Hepatocyte (in vitro differentiated cells): ENCODE results near the gene ZSWIM3. TPM values are rescaled to one million over a fixed set of nuclear protein-coding genes. Genes with fewer than 3 reads are reported as not detected.
A peak's percentile ranks its signal among the peaks of the same experiment; 100 is the strongest.

Source experiments
- DNase-seq: peaks from one replicate; pipeline ENCODE4 v3.0.0-alpha.2; 2016; ENCODE audit warnings: low spot score
- H2AFZ ChIP-seq: fragments of 200-600 bp; sonication (generic); 2 replicates; pipeline ENCODE4 v1.6.0; 2016; ENCODE audit warnings: antibody characterized with exemption, mild to moderate bottlenecking
- H3K27ac ChIP-seq: fragments of 200-600 bp; sonication (generic); 2 replicates; pipeline ENCODE4 v1.5.1; 2016; ENCODE audit warnings: mild to moderate bottlenecking
- H3K27me3 ChIP-seq: fragments of 200-600 bp; sonication (generic); 2 replicates; pipeline ENCODE4 v1.6.1; 2016
- H3K36me3 ChIP-seq: fragments of 200-600 bp; sonication (generic); replicated peaks from 2 replicates; pipeline ENCODE4 v1.5.1; 2016; ENCODE audit warnings: low read depth; ENCODE audit not compliant: insufficient read depth
- H3K4me1 ChIP-seq: fragments of 200-600 bp; sonication (generic); 2 replicates; pipeline ENCODE4 v1.5.1; 2016; ENCODE audit warnings: mild to moderate bottlenecking, moderate library complexity; ENCODE audit not compliant: insufficient read depth
- H3K4me2 ChIP-seq: fragments of 200-600 bp; sonication (generic); 2 replicates; pipeline ENCODE4 v1.6.0; 2016
- H3K4me3 ChIP-seq: fragments of 200-600 bp; sonication (generic); 2 replicates; pipeline ENCODE4 v1.5.1; 2016; ENCODE audit warnings: mild to moderate bottlenecking
- H3K79me2 ChIP-seq: fragments of 200-600 bp; sonication (generic); 2 replicates; pipeline ENCODE4 v1.6.0; 2017; ENCODE audit warnings: mild to moderate bottlenecking
- H3K9me2 ChIP-seq: fragments of 200-600 bp; sonication (generic); replicated peaks from 2 replicates; pipeline ENCODE4 v1.6.0; 2017; ENCODE audit warnings: mild to moderate bottlenecking; ENCODE audit not compliant: insufficient read depth
- H3K9me3 ChIP-seq: fragments of 200-600 bp; sonication (generic); 2 replicates; pipeline ENCODE4 v1.5.1; 2016; ENCODE audit warnings: low read depth, mild to moderate bottlenecking
- H4K20me1 ChIP-seq: fragments of 200-600 bp; sonication (generic); 2 replicates; pipeline ENCODE4 v1.6.0; 2016; ENCODE audit warnings: mild to moderate bottlenecking; ENCODE audit not compliant: insufficient read depth, poor library complexity, severe bottlenecking
- EZH2 ChIP-seq: fragments of 200-600 bp; sonication (generic); IDR thresholded peaks from 2 replicates; pipeline ENCODE4 v1.6.1; 2016; ENCODE audit warnings: antibody characterized with exemption, mild to moderate bottlenecking, borderline replicate concordance
- EZH2phosphoT487 ChIP-seq: fragments of 200-600 bp; sonication (generic); IDR thresholded peaks from one replicate; pipeline ENCODE4 v1.6.1; 2018; ENCODE audit warnings: antibody characterized with exemption, mild to moderate bottlenecking, low read depth, moderate library complexity; ENCODE audit not compliant: unreplicated experiment, severe bottlenecking
- WGBS: methylation state at CpG from one replicate; pipeline ENCODE4 v1.1.6; 2016; ENCODE audit warnings: low lambda C conversion rate; ENCODE audit errors: missing lambda C conversion rate; 5-methylcytosine and 5-hydroxymethylcytosine counted together
- polyA plus RNA-seq: library from polyadenylated mRNA; unstranded; fragments of >200 nt; fragmentation: Nextera tagmentation; extraction: Ambion mirVana; gene quantifications from 2 replicates; pipeline ENCODE4 v1.2.1, GENCODE V29; 2016
- total RNA-seq: library from RNA; depleted of rRNA; stranded (reverse); fragments of >200 nt; gene quantifications from 2 replicates; pipeline ENCODE4 v1.2.3, GENCODE V29; 2014
- TF ChIP-seq, protein P1 (sequence below): fragments of 200-600 bp; sonication (generic); IDR thresholded peaks from 2 replicates; pipeline ENCODE4 v1.5.1; 2016; ENCODE audit warnings: antibody characterized with exemption, mild to moderate bottlenecking; ENCODE audit not compliant: poor library complexity

Gene ZSWIM3
- total and polyA plus RNA-seq, 2 experiments from 2014 or later, result 4.1 to 6.2 TPM

DNA sequence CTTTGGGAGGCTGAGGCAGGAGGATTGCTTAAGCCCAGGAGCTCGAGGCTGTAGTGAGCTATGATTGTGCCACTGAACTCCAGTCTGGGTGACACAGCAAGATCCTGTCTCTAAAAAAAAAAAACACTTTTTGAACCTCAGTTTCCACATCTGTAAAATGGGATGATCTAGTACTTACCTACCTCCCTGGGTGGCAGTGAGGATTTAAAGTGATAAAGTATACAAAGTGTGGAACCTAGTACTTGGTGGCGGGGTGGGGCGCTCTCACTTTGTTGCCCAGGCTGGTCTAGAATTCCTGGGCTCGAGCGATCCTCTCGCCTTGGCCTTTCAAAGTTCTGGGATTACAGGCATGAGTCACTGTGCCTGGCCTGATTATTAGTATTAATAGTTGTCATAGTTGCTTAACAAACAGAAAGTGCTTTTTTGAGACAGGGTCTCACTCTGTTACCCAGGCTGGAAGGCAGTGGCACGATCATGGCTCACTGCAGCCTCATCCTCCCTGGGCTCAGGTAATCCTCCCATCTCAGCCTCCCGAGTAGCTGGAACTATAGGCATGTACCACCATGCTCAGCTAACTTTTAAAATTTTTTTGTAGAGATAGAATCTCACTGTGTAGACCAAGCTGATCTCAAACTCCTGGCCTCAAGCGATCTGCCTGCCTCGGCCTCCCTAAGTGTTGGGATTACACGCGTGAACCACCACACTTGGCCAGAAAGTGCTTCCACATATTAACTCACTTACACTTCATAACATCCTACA is 61.5 kb downstream of the ZSWIM3 start:
- 85% methylated on average over 12 of the region's 12 CpGs for WGBS

DNA sequence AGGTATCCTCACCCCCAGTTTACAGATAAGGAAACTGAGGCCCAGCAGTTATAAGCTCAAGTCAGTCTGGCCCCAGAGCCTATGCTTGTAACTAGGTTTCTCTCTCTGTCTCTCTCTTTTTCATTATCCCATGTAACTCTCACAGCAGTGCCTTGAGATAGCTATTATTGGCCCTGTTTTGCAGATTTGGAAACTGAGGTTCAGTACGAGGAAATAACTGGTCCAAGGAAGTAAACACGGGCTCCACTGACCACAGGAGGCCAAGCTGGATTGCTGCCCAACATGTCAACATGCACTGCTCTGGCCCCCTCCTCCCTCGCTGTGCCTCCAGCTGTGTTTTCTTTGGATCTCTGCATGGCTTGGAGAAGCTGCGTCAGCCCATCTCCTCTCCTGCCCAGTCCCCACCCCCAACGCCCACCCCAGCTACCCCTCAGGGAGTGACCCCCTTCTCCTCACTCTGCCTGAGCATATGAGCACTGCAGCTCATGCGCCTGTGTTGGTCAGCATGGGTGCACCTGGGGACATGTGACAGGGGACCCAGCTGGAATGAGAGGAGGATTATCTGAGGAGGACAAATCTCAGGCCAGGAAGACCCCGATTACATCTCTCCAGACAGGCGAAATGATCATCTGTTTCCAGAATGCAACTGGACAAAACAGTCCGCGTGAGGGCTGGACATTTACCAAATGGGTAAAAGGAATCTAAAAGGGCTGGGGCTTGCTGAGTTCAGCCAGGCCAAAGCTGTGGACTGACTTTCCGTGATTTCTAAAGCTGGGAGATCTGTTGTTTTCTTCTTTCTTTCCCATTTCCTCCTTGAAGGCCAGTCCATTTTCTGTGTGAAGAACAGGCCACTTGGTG is 62.4 kb downstream of the ZSWIM3 start:
- no peak for TF ChIP-seq EZH2
- no peak for TF ChIP-seq EZH2phosphoT487
- TF ChIP-seq, protein P1, sequence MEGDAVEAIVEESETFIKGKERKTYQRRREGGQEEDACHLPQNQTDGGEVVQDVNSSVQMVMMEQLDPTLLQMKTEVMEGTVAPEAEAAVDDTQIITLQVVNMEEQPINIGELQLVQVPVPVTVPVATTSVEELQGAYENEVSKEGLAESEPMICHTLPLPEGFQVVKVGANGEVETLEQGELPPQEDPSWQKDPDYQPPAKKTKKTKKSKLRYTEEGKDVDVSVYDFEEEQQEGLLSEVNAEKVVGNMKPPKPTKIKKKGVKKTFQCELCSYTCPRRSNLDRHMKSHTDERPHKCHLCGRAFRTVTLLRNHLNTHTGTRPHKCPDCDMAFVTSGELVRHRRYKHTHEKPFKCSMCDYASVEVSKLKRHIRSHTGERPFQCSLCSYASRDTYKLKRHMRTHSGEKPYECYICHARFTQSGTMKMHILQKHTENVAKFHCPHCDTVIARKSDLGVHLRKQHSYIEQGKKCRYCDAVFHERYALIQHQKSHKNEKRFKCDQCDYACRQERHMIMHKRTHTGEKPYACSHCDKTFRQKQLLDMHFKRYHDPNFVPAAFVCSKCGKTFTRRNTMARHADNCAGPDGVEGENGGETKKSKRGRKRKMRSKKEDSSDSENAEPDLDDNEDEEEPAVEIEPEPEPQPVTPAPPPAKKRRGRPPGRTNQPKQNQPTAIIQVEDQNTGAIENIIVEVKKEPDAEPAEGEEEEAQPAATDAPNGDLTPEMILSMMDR, result no peak
- no peaks in the 10 kb centered on the region for H4K20me1 ChIP-seq
- WGBS, result 65% methylated on average over 11 of the region's 11 CpGs
- no peaks in the 10 kb centered on the region for H3K36me3 ChIP-seq
- no peaks in the 10 kb centered on the region for H3K9me3 ChIP-seq
- H2AFZ ChIP-seq, result no peak overlapping the region
- no peaks in the 10 kb centered on the region for H3K9me2 ChIP-seq
- no peaks in the 10 kb centered on the region for H3K79me2 ChIP-seq
- H3K4me3 ChIP-seq, result no peak overlapping the region
- H3K4me1 ChIP-seq, result peaks cover 16% of the 10 kb centered on the region
- H3K4me2 ChIP-seq, result peak overlapping the region; percentile 37
- DNase-seq, result no peak
- peak overlapping the region; percentile 88 for H3K27ac ChIP-seq
- H3K27me3 ChIP-seq, result no peaks in the 10 kb centered on the region

More for the DNA sequence above, 61.5 kb downstream of the ZSWIM3 start:
- Histone ChIP-seq H3K4me1 (peaks cover 11% of the 10 kb centered on the region), H3K36me3 (no peaks in the 10 kb centered on the region), H3K4me3 (no peak overlapping the region), H3K27me3 (no peaks in the 10 kb centered on the region), H3K4me2 (no peak overlapping the region), H3K9me3 (no peaks in the 10 kb centered on the region), H3K9me2 (no peaks in the 10 kb centered on the region), H2AFZ (no peak overlapping the region), H3K79me2 (no peaks in the 10 kb centered on the region), H3K27ac (peak overlapping the region; percentile 88), H4K20me1 (no peaks in the 10 kb centered on the region)
- DNase-seq, result no peak
- TF ChIP-seq EZH2 (no peak), EZH2phosphoT487 (no peak)

DNA sequence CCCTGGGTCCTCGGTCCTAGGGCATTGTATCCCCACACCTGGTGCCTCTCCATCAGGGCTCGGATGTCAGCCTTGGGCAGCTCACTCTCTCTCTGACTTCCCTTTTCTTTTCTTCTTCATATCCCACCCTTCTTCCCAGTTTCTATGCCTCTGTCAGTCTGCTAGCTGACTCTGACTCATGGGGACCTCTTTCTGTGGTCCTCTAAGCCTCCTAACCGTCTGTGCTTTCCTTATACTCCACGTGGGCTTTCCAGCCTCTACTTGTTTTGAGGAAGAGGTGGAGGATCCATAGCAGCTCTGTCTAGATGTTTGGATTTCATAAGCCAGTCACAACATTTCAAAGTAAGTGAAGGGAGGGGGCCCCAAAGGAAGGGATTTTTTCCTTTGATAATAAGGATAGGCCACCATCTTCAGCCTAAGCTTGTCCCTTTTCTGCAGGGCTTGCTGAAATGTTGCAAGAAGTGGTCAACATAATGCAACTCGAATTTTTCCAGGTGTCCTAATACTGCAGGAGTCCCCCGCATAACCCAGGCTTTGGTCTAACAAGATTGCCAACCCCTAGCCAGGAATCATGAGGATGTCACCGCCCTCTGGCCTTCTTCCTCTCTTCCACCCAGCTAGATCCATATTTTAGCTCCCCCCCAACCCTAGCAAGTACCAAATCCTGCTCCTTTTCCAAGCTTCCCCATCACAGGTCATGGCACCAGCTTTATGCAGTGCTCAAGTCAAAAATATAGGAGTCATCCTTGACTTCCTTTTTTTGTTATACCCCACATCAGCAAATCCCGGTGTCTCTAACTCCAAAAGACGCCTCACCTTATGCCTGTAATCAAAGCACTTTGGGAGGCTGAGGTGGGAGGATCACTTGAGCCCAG is 63.3 kb downstream of the ZSWIM3 start:
- H3K36me3 ChIP-seq, result no peaks in the 10 kb centered on the region
- no peaks in the 10 kb centered on the region for H3K27me3 ChIP-seq
- H3K4me1 ChIP-seq, result peaks cover 22% of the 10 kb centered on the region
- no peak for TF ChIP-seq EZH2
- no peak overlapping the region for H3K4me3 ChIP-seq
- no peak for DNase-seq
- H4K20me1 ChIP-seq, result no peaks in the 10 kb centered on the region
- no peak overlapping the region for H2AFZ ChIP-seq
- H3K9me3 ChIP-seq, result no peaks in the 10 kb centered on the region
- no peaks in the 10 kb centered on the region for H3K79me2 ChIP-seq
- H3K4me2 ChIP-seq, result peak overlapping the region; percentile 37
- WGBS, result 78% methylated on average over 9 of the region's 9 CpGs
- H3K27ac ChIP-seq, result peak overlapping the region; percentile 88
- H3K9me2 ChIP-seq, result no peaks in the 10 kb centered on the region
